ENCODE results near the gene MYORG. TPM values are rescaled to one million over a fixed set of nuclear protein-coding genes. Genes with fewer than 3 reads are reported as not detected.

MYORG gene
- total RNA-seq (ENCODE audit: low replicate concordance), result 0.90 and 1.3 TPM in 2 replicates

GRCh38 chr9:34376596-34377403 lies at the start of gene MYORG:
Gene MYORG, minus strand, starts transcription at chr9:34376898. Its CDS starts 3,955 bp downstream, at chr9:34372943.
- peak; percentile 71 for DNase-seq (ENCODE audit: low read depth)
- no peak for TF ChIP-seq CTCF (IDR thresholded peaks at IDR 0.05; ENCODE audit: insufficient read depth, low read length)
- H3K4me3 ChIP-seq (ENCODE audit: low read depth, low read length), result peak within 1 kb of the TSS; percentile 77

- H3K4me3 ChIP-seq (ENCODE audit: low read depth, low read length), result no peak overlapping the region
- DNase-seq (ENCODE audit: low read depth), result no peak
- no peak for TF ChIP-seq CTCF (IDR thresholded peaks at IDR 0.05; ENCODE audit: insufficient read depth, low read length)
These were observed 43.2 kb upstream of the MYORG start for GRCh38 chr9:34419716-34420504.

GRCh38 chr9:34417734-34418133 lies 41.0 kb upstream of the MYORG start:
- no peak overlapping the region for H3K4me3 ChIP-seq (ENCODE audit: low read depth, low read length)

GRCh38 chr9:34413231-34413852 lies 36.6 kb upstream of the MYORG start:
- H3K4me3 ChIP-seq (ENCODE audit: low read depth, low read length), result no peak overlapping the region
- peak; percentile 60 for DNase-seq (ENCODE audit: low read depth)
- TF ChIP-seq CTCF (IDR thresholded peaks at IDR 0.05; ENCODE audit: insufficient read depth, low read length), result no peak

More at GRCh38 chr9:34417734-34418133, 41.0 kb upstream of the MYORG start:
- DNase-seq (ENCODE audit: low read depth), result no peak
- no peak for TF ChIP-seq CTCF (IDR thresholded peaks at IDR 0.05; ENCODE audit: insufficient read depth, low read length)

- no peak overlapping the region for H3K4me3 ChIP-seq (ENCODE audit: low read depth, low read length)
- no peak for TF ChIP-seq CTCF (IDR thresholded peaks at IDR 0.05; ENCODE audit: insufficient read depth, low read length)
- DNase-seq (ENCODE audit: low read depth), result no peak
These were observed 35.6 kb upstream of the MYORG start for GRCh38 chr9:34412336-34412735.

GRCh38 chr9:34409154-34409553 lies 32.5 kb upstream of the MYORG start:
- H3K4me3 ChIP-seq (ENCODE audit: low read depth, low read length), result no peak overlapping the region
- DNase-seq (ENCODE audit: low read depth), result no peak
- no peak for TF ChIP-seq CTCF (IDR thresholded peaks at IDR 0.05; ENCODE audit: insufficient read depth, low read length)

Measured in fibroblast of the aortic adventitia (primary cell).